DMS153 treated with DMSO at 0.1 percent for 48 hours (cell line): ENCODE results near the gene EYA4.

Source experiments
- DNase-seq: peaks from one replicate; lab custom pipeline; 2025; ENCODE audit not compliant: unreplicated experiment; lab: John Stamatoyannopoulos, UW

Gene EYA4

GRCh38 chr6:133242637-133243585, 1.8 kb downstream of the EYA4 start:
- no peak for DNase-seq

GRCh38 chr6:133243723-133244305, 2.7 kb downstream of the EYA4 start:
- no peak for DNase-seq

GRCh38 chr6:133244519-133244918, 3.4 kb downstream of the EYA4 start:
- DNase-seq = no peak

GRCh38 chr6:133245007-133245406, 3.9 kb downstream of the EYA4 start:
- DNase-seq = no peak

GRCh38 chr6:133245422-133245903, 4.3 kb downstream of the EYA4 start:
- DNase-seq = no peak

GRCh38 chr6:133247581-133247980, 6.4 kb downstream of the EYA4 start:
- no peak for DNase-seq

- no peak for DNase-seq
These were observed 7.3 kb downstream of the EYA4 start for GRCh38 chr6:133248241-133249001.

GRCh38 chr6:133251688-133252087, 10.5 kb downstream of the EYA4 start:
- no peak for DNase-seq

- DNase-seq = no peak
These were observed 13.5 kb downstream of the EYA4 start for GRCh38 chr6:133254552-133255228.

GRCh38 chr6:133257545-133258105, 16.5 kb downstream of the EYA4 start:
- no peak for DNase-seq

GRCh38 chr6:133259561-133259960, 18.4 kb downstream of the EYA4 start:
- DNase-seq = no peak

- no peak for DNase-seq
These were observed 21.6 kb downstream of the EYA4 start for GRCh38 chr6:133262804-133263203.

GRCh38 chr6:133265066-133265465, 23.9 kb downstream of the EYA4 start:
- no peak for DNase-seq

GRCh38 chr6:133266186-133266585, 25.0 kb downstream of the EYA4 start:
- no peak for DNase-seq

- no peak for DNase-seq
These were observed 27.5 kb downstream of the EYA4 start for GRCh38 chr6:133268621-133269020.

- no peak for DNase-seq
These were observed 33.7 kb downstream of the EYA4 start for GRCh38 chr6:133274813-133275212.

GRCh38 chr6:133275213-133275612, 34.1 kb downstream of the EYA4 start:
- DNase-seq = no peak

- DNase-seq = no peak
These were observed 36.2 kb downstream of the EYA4 start for GRCh38 chr6:133277228-133277899.

GRCh38 chr6:133277900-133278545, 36.9 kb downstream of the EYA4 start:
- DNase-seq = no peak

GRCh38 chr6:133286765-133287164, 45.6 kb downstream of the EYA4 start:
- DNase-seq = no peak
